Testis (tissue), 3 donors: Measurements from ENCODE around the gene ATF6B. TPM values are rescaled to one million over a fixed set of nuclear protein-coding genes. Genes with fewer than 3 reads are reported as not detected.

ENCODE experiments used
- DNase-seq: peaks from one replicate; pipeline ENCODE4 v3.0.0-alpha.2; 2019
- H3K27ac ChIP-seq, 2 donors: fragments of 200-600 bp; sonication (generic); one replicate each; pipeline ENCODE4 v1.5.1; 2019
- H3K27me3 ChIP-seq: fragments of 200-600 bp; sonication (generic); one replicate; pipeline ENCODE4 v1.5.1; 2019
- H3K36me3 ChIP-seq: fragments of 200-600 bp; sonication (generic); one replicate; pipeline ENCODE4 v1.5.1; 2017; ENCODE audit warnings: low read depth; ENCODE audit errors: missing control alignments
- H3K4me1 ChIP-seq: fragments of 200-600 bp; sonication (generic); one replicate; pipeline ENCODE4 v1.5.1; 2019
- H3K4me3 ChIP-seq, 2 donors: fragments of 200-600 bp; sonication (generic); one replicate each; pipeline ENCODE4 v1.5.1; 2017 to 2019
- H3K9me3 ChIP-seq: fragments of 200-600 bp; sonication (generic); one replicate; pipeline ENCODE4 v1.5.1; 2017
- CTCF ChIP-seq, 3 experiments: fragments of 450-650 bp in 2 of 3; fragments of 200-600 bp in 1 of 3; sonication (generic) in 1 of 3; IDR thresholded peaks; one replicate each; pipeline ENCODE4 v1.5.1; 2016 to 2019; ENCODE audit warnings: antibody characterized with exemption in 3 of 3, mild to moderate bottlenecking in 2 of 3, moderate library complexity in 1 of 3
- POLR2A ChIP-seq: fragments of 450-650 bp; IDR thresholded peaks from one replicate; pipeline ENCODE4 v1.6.1; 2017; ENCODE audit warnings: antibody characterized with exemption, mild to moderate bottlenecking, moderate library complexity
- WGBS, 2 donors: methylation state at CpG; one replicate each; pipeline ENCODE4 v1.1.5; 2018; 5-methylcytosine and 5-hydroxymethylcytosine counted together
- intact Hi-C: fragments of 100-400 bp; cut with DNase I; formaldehyde crosslinking; loops from one replicate; pipeline ENCODE4 v1.15.1; 2023; ENCODE audit warnings: low total_unique reads
- polyA plus RNA-seq: library from polyadenylated mRNA; stranded (reverse); fragments of 350-450 nt; fragmentation: Illumina TruSeq; extraction: RNeasy Lipid Tissue Mini Kit (QIAGEN cat#74804); gene quantifications from one replicate; pipeline ENCODE4 v1.2.3, GENCODE V29; 2014; ENCODE audit warnings: low read depth, low replicate concordance; ENCODE audit not compliant: insufficient read depth
- total RNA-seq, 2 donors: library from RNA; depleted of rRNA; stranded (reverse); fragments of >200 nt; gene quantifications; one replicate each; pipeline ENCODE4 v1.2.3, GENCODE V29; 2016

Gene ATF6B
- total and polyA plus RNA-seq, 3 donors from 2014 or later = 76.3 to 138 (median 120) TPM

GRCh38 chr6:32082935-32083334 lies 45.1 kb downstream of the ATF6B start:
- TF ChIP-seq POLR2A (no peak), CTCF (IDR thresholded peaks at IDR 0.05) (no peak)
- H3K36me3 ChIP-seq = no peaks in the 10 kb centered on the region
- H3K27me3 ChIP-seq = no peaks in the 10 kb centered on the region
- no peaks in the 10 kb centered on the region for H3K9me3 ChIP-seq
- no peak overlapping the region for H3K27ac ChIP-seq
- intact Hi-C loops = no loop called here
- WGBS, 2 donors = 66 to 83% methylated on average over 9 of the region's 9 CpGs
- H3K4me3 ChIP-seq = no peak overlapping the region
- peak; percentile 54 for DNase-seq
- H3K4me1 ChIP-seq = peaks cover 60% of the 10 kb centered on the region

GRCh38 chr6:32082478-32082877 lies 45.6 kb downstream of the ATF6B start:
- Histone ChIP-seq H3K27ac (peak overlapping the region; percentile 63 to 80), H3K4me1 (peaks cover 56% of the 10 kb centered on the region), H3K27me3 (no peaks in the 10 kb centered on the region), H3K36me3 (no peaks in the 10 kb centered on the region), H3K9me3 (no peaks in the 10 kb centered on the region), H3K4me3 (no peak overlapping the region)
- WGBS, 2 donors = 44 to 52% methylated on average over 6 of the region's 6 CpGs
- no peak for TF ChIP-seq POLR2A
- TF ChIP-seq CTCF (IDR thresholded peaks at IDR 0.05) = no peak
- DNase-seq = no peak
- intact Hi-C loops = no loop called here

GRCh38 chr6:32081168-32081990 lies 46.7 kb downstream of the ATF6B start:
- TF ChIP-seq CTCF (IDR thresholded peaks at IDR 0.05) (no peak), POLR2A (no peak)
- Histone ChIP-seq H3K4me3 (no peak overlapping the region), H3K27ac (peak overlapping the region; percentile 63 to 80), H3K36me3 (no peaks in the 10 kb centered on the region), H3K9me3 (no peaks in the 10 kb centered on the region), H3K27me3 (no peaks in the 10 kb centered on the region), H3K4me1 (peaks cover 53% of the 10 kb centered on the region)
- WGBS, 2 donors = 48 to 53% methylated on average over 17 to 22 of the region's 22 CpGs
- intact Hi-C loops = no loop called here
- DNase-seq = peak; percentile 74

- DNase-seq = no peak
- intact Hi-C loops = no loop called here
- no peak overlapping the region for H3K4me3 ChIP-seq
- peak overlapping the region; percentile 60 to 65 for H3K27ac ChIP-seq
- H3K9me3 ChIP-seq = no peaks in the 10 kb centered on the region
- H3K27me3 ChIP-seq = no peaks in the 10 kb centered on the region
- 51 to 58% methylated on average over 7 of the region's 7 CpGs for WGBS, 2 donors
- no peak for TF ChIP-seq POLR2A
- TF ChIP-seq CTCF (IDR thresholded peaks at IDR 0.05) = no peak
- no peaks in the 10 kb centered on the region for H3K36me3 ChIP-seq
- H3K4me1 ChIP-seq = peaks cover 49% of the 10 kb centered on the region
Measured at GRCh38 chr6:32079566-32080290, 48.3 kb downstream of the ATF6B start.
